Heart left ventricle (tissue), 16 donors: ENCODE measurements around the gene THPO. TPM values are rescaled to one million over a fixed set of nuclear protein-coding genes. Genes with fewer than 3 reads are reported as not detected.

Experiments
- ATAC-seq, 4 donors: fragments of 200-7000 bp; cut with Tn5 transposase; one replicate each; pipeline ENCODE4 v1.9.1; 2020 to 2022; ENCODE audit warnings: moderate library complexity in 4 of 4, mild to moderate bottlenecking in 3 of 4, moderate number of reproducible peaks in 1 of 4
- DNase-seq, 5 donors: peaks; one replicate each; pipeline ENCODE4 v3.0.0-alpha.2; 2020
- H3K27ac ChIP-seq, 12 donors: fragments of 200-600 bp; sonication (generic) in 4 of 12; one replicate each; pipeline versions ENCODE4 v1.5.0 to v1.8.0; 2016 to 2022; ENCODE audit warnings: mild to moderate bottlenecking in 2 of 12
- H3K27me3 ChIP-seq, 9 donors: fragments of 200-600 bp; sonication (generic) in 2 of 9; one replicate each; pipeline versions ENCODE4 v1.5.1 to v1.8.0; 2016 to 2022; ENCODE audit warnings: mild to moderate bottlenecking in 3 of 9
- H3K36me3 ChIP-seq, 9 donors: fragments of 200-600 bp; sonication (generic) in 2 of 9; one replicate each; pipeline versions ENCODE4 v1.5.0 to v1.8.0; 2018 to 2022; ENCODE audit warnings: mild to moderate bottlenecking in 2 of 9
- H3K4me1 ChIP-seq, 12 donors: fragments of 200-600 bp; sonication (generic) in 4 of 12; one replicate each; pipeline versions ENCODE4 v1.5.0 to v1.8.0; 2016 to 2022; ENCODE audit warnings: mild to moderate bottlenecking in 3 of 12
- H3K4me3 ChIP-seq, 12 donors: fragments of 200-600 bp; sonication (generic) in 4 of 12; one replicate each; pipeline versions ENCODE4 v1.5.0 to v1.8.0; 2017 to 2022; ENCODE audit warnings: mild to moderate bottlenecking in 9 of 12, moderate library complexity in 4 of 12
- H3K9me3 ChIP-seq, 12 donors: fragments of 200-600 bp; sonication (generic) in 4 of 12; one replicate each; pipeline versions ENCODE4 v1.5.0 to v1.8.0; 2016 to 2022; ENCODE audit warnings: mild to moderate bottlenecking in 1 of 12
- POLR2A ChIP-seq, 2 donors: fragments of 450-650 bp; IDR thresholded peaks; one replicate each; pipeline ENCODE4 v1.6.1; 2017; ENCODE audit warnings: antibody characterized with exemption in 2 of 2, mild to moderate bottlenecking in 2 of 2, moderate library complexity in 2 of 2
- WGBS, 4 donors: extraction: QIAGEN DNeasy Blood & Tissue Kit in 2 of 4; methylation state at CpG; one replicate each; pipeline versions ENCODE4 v1.1.5 to v1.1.7; 2013 to 2018; 5-methylcytosine and 5-hydroxymethylcytosine counted together
- intact Hi-C, 10 donors: fragments of 100-400 bp; cut with DNase I; formaldehyde crosslinking; loops; one replicate each; pipeline versions ENCODE4 v1.11.1 to v1.14.2; 2022
- polyA plus RNA-seq, 2 donors: library from polyadenylated mRNA; stranded (reverse); fragments of 200-250 nt; gene quantifications; one replicate each; pipeline ENCODE4 v1.2.3, GENCODE V29; 2013
- total RNA-seq, 9 donors: library from RNA; depleted of rRNA in 2 of 9; stranded (reverse); fragments of >200 nt in 2 of 9; fragmentation: NEBNext Ultra II Directional in 3 of 9; extraction: Animal tissue kit (Norgen Biotek cat#: 25700) in 3 of 9; gene quantifications; one replicate each; pipeline versions ENCODE4 v1.1.0 to v1.2.4, GENCODE V29; 2016 to 2023
- TF ChIP-seq, protein P1 (sequence below), 12 donors: fragments of 200-600 bp; sonication (generic) in 4 of 12; IDR thresholded peaks; one replicate each; pipeline versions ENCODE4 v1.5.0 to v1.8.0; 2018 to 2022; ENCODE audit warnings: antibody characterized with exemption in 12 of 12, mild to moderate bottlenecking in 5 of 12
- donor health status: ischemic (EF 13 %, LVEDD 7.1; RV severe dilation, severe dysfunction).
- donor health status: healthy with polysubstance abuse.
- donor health status: DM: no; HTN: yes; CAD: no.
- donor health status: DM: no; HTN: no; CAD: no.
- donor health status: ischemic (EF 25% LVEDD 6.9; RV normal size, moderate dysfunction).
- donor health status: ischemic (EF 25% LVEDD 5.7; RV mildly dilated, moderate dysfunction).
- donor health status: healthy.
- donor health status: DM: yes; HTN: yes; CAD: no.
- donor health status: ischemic (EF 35%, LVEDD 5.7; RV mildly dilated, moderate dysfunction).
- donor health status: nonischemic (EF 11% LVEDD 7.7; RV severe dilation, severe dysfunction).
- donor health status: DM: yes; HTN: yes; CAD: no.
- donor health status: PGD.
- donor health status: ischemic (EF 29% LVEDD 5.4; RV normal size, mild dysfunction).
- donor health status: nonischemic (EF 23%, LVEDD 6.1; RV moderate dilation, normal function).

THPO gene
- total and polyA plus RNA-seq, 11 donors = 0.12 to 0.68 (median 0.28) TPM; not detected in 5

DNA sequence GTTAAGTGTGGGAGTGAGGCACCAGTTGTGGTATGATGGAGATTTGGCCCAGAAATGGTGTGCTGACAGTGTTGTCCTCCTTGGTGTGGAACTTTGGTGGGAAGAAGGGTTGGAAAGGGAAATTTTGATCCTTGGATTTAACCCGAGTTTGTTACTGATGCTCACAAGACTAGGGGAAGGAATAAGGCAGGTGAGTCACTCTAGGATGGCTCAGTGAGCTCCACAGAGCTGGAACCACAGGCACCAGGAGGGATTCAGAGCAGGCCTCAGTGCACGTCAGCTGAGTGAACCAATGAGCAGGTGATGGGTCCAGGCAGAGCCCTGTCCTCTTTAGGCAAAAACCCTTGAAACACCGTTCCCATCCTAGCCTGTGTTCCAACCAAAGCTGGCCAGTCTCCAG is 13.3 kb upstream of the THPO start:
- TF ChIP-seq, protein P1, sequence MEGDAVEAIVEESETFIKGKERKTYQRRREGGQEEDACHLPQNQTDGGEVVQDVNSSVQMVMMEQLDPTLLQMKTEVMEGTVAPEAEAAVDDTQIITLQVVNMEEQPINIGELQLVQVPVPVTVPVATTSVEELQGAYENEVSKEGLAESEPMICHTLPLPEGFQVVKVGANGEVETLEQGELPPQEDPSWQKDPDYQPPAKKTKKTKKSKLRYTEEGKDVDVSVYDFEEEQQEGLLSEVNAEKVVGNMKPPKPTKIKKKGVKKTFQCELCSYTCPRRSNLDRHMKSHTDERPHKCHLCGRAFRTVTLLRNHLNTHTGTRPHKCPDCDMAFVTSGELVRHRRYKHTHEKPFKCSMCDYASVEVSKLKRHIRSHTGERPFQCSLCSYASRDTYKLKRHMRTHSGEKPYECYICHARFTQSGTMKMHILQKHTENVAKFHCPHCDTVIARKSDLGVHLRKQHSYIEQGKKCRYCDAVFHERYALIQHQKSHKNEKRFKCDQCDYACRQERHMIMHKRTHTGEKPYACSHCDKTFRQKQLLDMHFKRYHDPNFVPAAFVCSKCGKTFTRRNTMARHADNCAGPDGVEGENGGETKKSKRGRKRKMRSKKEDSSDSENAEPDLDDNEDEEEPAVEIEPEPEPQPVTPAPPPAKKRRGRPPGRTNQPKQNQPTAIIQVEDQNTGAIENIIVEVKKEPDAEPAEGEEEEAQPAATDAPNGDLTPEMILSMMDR (IDR thresholded peaks at IDR 0.05) = no peak
- TF ChIP-seq POLR2A (IDR thresholded peaks at IDR 0.05) = no peak
- Histone ChIP-seq H3K27me3 (peaks cover 0 to 8% (median 0%) of the 10 kb centered on the region in 9 donors), H3K9me3 (no peaks in the 10 kb centered on the region), H3K4me3 (no peak overlapping the region), H3K36me3 (peaks cover 0 to 14% (median 0%) of the 10 kb centered on the region in 9 donors), H3K4me1 (no peaks in the 10 kb centered on the region), H3K27ac (no peak overlapping the region)
- intact Hi-C loops = no loop called here
- ATAC-seq (no peak), DNase-seq (no peak)
- 77 to 84% (median 79%) methylated on average over 3 of the region's 3 CpGs for WGBS, 4 donors

DNA sequence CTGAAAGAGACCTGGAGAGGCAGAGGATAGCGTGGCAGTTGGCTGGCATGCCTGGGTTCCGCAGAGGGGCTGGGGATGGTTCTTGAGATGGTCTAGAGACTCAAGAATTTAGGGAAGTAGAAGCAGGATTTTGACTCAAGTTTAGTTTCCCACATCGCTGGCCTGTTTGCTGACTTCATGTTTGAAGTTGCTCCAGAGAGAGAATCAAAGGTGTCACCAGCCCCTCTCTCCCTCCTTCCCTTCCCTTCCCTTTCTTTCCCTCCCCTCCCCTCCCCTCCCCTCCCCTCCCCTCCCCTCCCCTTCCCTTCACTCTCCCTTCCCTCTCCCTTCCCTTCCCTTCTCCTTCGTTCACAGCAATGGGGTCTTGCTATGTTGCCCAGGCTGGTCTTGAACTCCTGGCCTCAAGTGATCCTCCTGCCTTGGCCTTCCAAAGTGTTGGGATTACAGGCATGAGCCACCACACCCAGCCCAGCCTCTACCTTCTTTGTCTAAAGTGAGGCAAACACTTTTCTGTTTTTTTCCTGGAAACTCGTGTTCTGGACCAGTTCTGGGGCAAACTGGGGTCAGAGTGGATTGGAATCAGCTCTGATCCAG is 12.0 kb upstream of the THPO start:
- no peak for TF ChIP-seq POLR2A (IDR thresholded peaks at IDR 0.05)
- no peaks in the 10 kb centered on the region for H3K4me1 ChIP-seq
- no peak overlapping the region for H3K27ac ChIP-seq
- no peak for DNase-seq
- H3K9me3 ChIP-seq = no peaks in the 10 kb centered on the region
- peaks cover 0 to 19% (median 0%) of the 10 kb centered on the region in 9 donors for H3K36me3 ChIP-seq
- H3K4me3 ChIP-seq = no peak overlapping the region
- 87 to 92% (median 90%) methylated on average over 5 of the region's 5 CpGs for WGBS, 4 donors
- intact Hi-C loops = no loop called here
- peaks cover 0 to 9% (median 0%) of the 10 kb centered on the region in 9 donors for H3K27me3 ChIP-seq
- ATAC-seq = no peak

GRCh38 chr3:184389384-184389783 is 11.4 kb upstream of the THPO start:
- 45 to 56% (median 54%) methylated on average over 5 of the region's 5 CpGs for WGBS, 4 donors
- H3K36me3 ChIP-seq = peaks cover 0 to 23% (median 0%) of the 10 kb centered on the region in 9 donors
- no peak for DNase-seq
- H3K4me3 ChIP-seq = no peak overlapping the region
- ATAC-seq = no peak
- H3K27me3 ChIP-seq = peaks cover 0 to 9% (median 0%) of the 10 kb centered on the region in 9 donors
- no peak overlapping the region for H3K27ac ChIP-seq
- H3K9me3 ChIP-seq = no peaks in the 10 kb centered on the region
- H3K4me1 ChIP-seq = no peaks in the 10 kb centered on the region
- TF ChIP-seq, protein P1 (IDR thresholded peaks at IDR 0.05) = no peak
- TF ChIP-seq POLR2A (IDR thresholded peaks at IDR 0.05) = no peak
- intact Hi-C loops = no loop called here

GRCh38 chr3:184388936-184389230 is 10.9 kb upstream of the THPO start:
- TF ChIP-seq, protein P1 (IDR thresholded peaks at IDR 0.05) = no peak
- no peak for TF ChIP-seq POLR2A (IDR thresholded peaks at IDR 0.05)
- Histone ChIP-seq H3K4me3 (no peak overlapping the region), H3K27me3 (peaks cover 0 to 9% (median 0%) of the 10 kb centered on the region in 9 donors), H3K36me3 (peaks cover 0 to 23% (median 0%) of the 10 kb centered on the region in 9 donors), H3K9me3 (no peaks in the 10 kb centered on the region), H3K4me1 (no peaks in the 10 kb centered on the region), H3K27ac (no peak overlapping the region)
- DNase-seq = no peak
- intact Hi-C loops = no loop called here
- ATAC-seq = no peak
- WGBS, 4 donors = 81 to 93% (median 84%) methylated on average over 3 to 8 of the region's 8 CpGs
